CMK (cell line): ENCODE data around the gene VTI1A.
"Not testable (repeated sequence)": the region's sequence is repeated elsewhere in the genome, so short reads cannot be mapped to it uniquely, and the experiment has no call there.

ENCODE experiments used
- DNase-seq: peaks from one replicate; pipeline ENCODE4 v3.0.0-alpha.2; 2010; ENCODE audit warnings: low read depth

Gene VTI1A

GRCh38 chr10:112588225-112588990, 141.4 kb downstream of the VTI1A start:
- DNase-seq: no peak

DNA sequence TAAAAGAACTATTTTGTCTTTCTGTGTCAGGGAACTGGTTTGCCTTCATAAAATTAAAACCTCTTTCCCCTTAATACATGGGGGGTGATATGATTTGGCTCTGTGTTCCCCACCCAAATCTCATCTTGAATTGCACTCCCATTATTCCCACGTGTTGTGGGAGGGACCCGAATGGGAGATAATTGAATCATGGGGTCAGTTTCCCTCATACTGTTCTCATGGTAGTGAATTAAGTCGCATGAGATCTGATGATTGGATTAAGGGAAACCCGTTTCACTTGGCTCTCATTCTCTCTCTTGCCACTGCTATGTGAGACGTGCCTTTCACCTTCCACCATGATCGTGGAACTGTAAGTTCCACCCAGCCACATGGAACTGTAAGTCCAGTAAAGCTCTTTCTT, 142.1 kb downstream of the VTI1A start:
- DNase-seq: no peak

- DNase-seq: not testable (repeated sequence)
These were observed 143.8 kb downstream of the VTI1A start for GRCh38 chr10:112590786-112591185.

DNA sequence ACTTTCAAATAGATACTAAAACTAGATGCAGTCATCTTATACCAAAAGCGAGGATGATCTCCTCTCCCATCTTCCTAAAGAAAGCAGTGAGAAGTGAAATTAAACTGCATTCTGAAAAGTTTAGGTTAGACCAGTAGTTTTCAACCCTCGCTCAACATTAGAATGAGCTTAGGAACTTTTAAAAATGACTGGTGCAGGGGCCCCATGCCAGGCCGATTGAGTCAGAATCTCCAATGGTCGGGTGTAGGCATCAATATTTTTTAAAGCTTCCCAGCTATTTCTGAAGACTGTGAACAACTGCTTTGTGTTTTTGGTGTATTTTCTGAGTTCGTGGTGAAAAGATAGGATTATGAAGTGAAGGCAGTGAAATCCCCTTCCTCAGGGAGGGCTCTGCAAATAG, 146.0 kb downstream of the VTI1A start:
- no peak for DNase-seq

GRCh38 chr10:112601214-112602090, 154.4 kb downstream of the VTI1A start:
- no peak for DNase-seq

DNA sequence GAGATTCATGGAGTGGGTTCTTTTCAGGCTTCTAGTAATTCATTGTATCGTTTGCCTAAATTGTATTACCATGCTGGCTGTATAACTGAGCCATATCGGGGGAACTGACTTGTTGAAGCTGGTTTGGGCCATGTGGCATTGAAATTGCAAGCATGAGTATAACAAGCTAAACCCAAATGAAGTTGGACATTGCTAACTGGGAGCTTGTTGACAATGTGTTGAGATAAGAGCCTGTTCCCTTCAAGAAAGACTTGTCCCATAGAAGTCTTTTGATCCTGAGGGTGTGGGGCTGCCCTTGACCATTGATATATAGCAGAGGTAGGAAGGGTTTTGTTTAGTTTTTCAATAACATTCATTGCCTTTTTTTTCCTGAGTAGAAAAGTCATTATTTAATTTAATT, 156.0 kb downstream of the VTI1A start:
- no peak for DNase-seq

- DNase-seq: no peak
These were observed 158.0 kb downstream of the VTI1A start for GRCh38 chr10:112605063-112605462.

DNA sequence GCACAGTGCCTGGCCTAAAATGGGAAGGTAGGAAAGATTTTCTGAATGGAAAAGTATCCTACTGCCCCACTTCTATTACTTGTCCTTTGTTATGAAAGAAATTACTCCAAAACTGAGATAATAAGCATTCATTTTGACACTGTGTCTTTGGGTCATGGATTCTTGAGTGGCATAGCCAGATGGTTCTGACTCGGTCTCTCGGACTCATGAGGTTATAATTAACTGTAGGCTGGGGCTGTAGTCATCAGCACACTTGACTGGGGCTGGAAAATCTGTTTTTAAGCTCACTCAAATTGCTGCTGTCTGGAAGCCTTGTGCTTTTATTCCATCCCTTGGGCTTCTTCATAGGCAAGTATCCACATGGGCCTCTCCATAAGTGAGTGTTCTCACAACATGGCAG, 160.5 kb downstream of the VTI1A start:
- no peak for DNase-seq

DNA sequence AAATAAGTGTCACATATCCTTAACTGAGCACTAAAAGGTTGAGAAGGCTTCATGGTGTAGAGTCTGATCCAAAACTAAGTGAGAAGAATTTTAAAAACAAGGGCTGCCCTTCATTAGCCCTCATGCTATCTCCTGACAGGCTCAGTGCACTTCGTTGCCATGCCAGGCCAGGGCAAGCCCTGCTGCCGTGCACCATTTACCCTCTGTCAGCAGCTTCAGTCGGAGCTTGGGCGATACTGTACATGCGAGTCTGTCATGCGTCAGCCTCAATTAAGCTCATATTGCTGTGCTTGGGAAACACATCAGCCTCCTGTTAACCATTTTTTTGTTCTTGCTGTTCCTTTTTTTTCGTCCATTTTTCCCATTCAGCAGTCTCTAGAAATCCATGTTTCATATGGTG, 166.6 kb downstream of the VTI1A start:
- no peak for DNase-seq

DNA sequence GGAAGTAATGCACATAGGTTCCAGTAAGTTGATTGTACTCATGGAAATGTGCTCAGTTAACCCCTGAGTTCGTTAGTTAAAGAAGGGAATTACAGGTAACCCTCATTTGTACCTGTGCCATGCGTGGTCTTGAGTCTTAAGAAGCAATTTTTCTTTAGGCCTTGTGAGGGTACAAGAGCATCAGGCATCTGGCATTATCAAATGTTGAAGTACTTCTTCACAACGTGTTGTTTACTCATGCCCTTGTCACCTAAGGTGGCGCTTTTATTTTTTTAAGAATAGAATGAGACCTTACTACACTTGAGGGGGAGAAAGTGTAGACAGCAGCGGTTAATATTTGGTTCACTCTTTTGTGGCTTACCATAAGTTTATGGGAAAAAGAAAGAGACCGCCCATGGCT, 167.1 kb downstream of the VTI1A start:
- DNase-seq: no peak

GRCh38 chr10:112614586-112614985, 167.6 kb downstream of the VTI1A start:
- DNase-seq: no peak

DNA sequence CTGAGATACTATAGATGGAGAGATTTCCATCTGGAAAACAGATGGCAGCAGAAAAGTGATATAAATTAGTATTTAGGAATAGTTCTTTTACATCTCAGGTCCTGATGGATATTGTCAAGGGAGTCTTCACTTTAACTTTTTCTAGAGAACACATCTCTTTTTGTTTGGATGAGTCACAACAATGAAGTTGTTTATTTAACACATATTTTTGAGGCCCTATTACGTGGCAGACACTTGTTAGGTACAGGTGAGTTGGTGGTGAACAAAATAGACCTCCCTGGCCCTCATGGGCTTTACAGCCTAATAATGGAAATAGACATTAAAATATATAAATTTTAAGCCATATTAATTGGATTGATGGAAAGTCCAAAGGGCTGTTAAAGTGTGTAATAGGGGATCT, 168.3 kb downstream of the VTI1A start:
- DNase-seq: no peak

- no peak for DNase-seq
These were observed 169.6 kb downstream of the VTI1A start for GRCh38 chr10:112616647-112617046.

GRCh38 chr10:112618814-112619213, 171.8 kb downstream of the VTI1A start:
- no peak for DNase-seq

GRCh38 chr10:112619556-112619955, 172.5 kb downstream of the VTI1A start:
- no peak for DNase-seq

GRCh38 chr10:112622786-112623185, 175.8 kb downstream of the VTI1A start:
- no peak for DNase-seq

- no peak for DNase-seq
These were observed 177.6 kb downstream of the VTI1A start for GRCh38 chr10:112624546-112625048.

DNA sequence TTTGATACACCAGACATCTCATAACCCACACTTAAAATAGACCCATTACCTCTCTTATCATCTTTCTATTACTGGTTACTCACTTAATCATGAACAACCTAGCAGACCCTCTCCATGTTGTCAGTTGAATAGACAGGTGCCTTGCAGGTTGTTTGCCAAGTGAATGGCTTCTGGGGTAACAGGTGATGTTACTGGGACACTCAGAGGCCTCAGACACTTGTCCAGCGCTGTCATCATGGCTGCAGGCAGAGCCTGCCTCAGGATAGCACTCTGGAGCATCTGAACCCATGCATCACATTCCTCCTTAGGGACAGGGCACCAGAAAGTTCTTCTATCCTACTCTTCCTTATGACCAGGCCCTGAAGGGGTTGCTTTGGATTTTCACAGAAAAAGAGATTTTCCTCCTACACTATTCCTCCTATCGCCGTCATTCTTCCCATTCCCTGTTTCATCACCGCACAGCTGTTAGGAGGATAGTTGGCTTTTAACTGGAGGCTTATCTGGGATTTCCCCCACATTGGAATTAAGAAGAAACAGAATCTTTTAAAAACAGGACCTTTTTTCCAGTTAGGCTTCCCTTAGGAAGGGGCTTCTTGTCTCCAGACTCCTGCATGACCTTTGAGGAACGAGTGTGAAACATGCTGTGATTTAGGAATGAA, 182.1 kb downstream of the VTI1A start:
- no peak for DNase-seq

DNA sequence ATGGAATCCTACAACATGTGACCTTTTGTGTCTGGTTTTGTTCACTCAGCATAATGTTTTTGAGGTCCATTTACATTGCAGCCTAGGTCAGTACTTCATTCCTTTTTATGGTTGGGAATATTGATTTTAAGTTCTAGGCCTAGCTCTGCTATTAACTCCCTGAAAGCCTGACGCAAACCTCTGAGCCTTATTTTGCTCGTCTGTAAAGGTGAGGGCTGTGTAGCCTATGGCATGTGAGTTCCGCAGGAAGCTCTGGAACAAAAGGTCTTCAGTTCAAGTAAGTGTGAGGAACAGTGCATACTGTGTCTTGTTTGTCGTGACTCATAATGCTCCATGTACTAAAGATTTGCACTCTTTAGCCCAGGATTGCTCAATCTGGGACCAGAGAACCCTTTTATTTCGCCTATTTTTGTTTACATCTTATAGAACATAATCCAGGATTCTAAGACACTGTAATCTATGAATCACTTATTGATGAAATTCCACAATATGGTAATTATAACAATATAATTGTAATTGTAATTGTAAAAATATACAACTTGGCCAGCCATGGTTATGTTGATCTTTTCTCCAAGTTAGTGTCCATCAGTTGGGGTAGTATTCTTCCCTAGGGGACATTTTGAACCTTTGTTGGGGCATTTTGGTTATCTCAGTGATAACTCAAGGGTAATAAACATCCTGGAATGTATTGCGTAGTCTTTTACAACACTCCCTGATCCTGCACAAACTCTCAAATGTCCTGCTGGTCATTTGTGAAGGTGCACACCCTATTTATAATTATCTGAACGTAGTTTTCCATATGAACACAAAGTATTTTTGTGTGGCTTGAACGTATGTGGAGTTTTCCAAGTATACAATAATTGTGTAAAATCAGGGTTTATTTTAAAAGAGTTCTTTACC, 184.7 kb downstream of the VTI1A start:
- no peak for DNase-seq

DNA sequence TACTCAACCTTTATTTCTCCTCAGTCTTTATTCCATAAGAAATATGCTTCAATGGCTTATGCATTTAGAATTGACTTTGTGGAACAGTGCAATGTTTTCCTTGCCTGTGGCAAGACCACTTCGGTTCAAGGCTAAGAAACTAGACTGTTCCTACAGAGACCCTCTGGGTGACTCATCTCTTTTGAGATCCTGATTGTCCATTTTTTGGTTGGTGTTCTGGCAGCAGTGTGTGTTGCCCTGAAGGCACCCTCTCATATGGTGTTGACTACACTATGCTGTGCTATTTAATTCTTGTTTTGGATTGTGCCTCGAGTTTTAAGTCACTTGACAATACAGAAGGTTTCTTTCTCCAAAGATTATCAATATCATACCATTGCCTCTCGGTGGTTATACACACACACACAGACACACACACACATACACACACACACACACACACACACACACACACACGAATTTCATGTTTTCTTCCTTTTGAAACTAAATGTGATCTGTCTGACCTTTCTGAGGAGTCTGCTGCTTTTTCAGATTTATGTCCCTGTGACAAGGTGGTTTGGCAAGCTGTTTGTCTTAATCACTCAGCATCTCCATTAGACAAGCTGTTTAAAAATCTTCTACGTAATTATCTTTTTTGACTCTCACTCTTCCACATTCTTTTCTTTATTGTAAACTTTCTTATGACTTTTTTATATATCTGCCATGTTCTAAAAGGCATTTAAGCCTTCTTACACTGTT, 187.2 kb downstream of the VTI1A start:
- DNase-seq: no peak

DNA sequence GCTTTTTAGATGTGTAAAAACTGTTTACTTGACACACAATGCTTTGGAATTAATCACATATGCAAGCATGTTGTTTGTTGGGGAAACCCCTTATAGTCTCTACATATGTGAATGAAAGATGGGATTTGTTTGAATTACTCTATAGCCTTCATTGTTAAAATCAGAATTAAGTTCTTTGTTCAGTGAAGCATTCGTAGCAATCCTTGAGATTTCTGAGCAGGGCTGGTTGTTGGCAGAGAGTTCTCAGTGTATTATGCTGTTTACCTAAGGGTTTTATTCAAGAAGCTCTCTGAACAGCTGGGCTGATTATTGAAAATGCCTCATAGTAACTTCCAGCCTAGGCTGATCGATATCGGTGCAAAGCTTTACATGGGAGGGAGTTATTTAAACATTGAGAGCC, 190.9 kb downstream of the VTI1A start:
- no peak for DNase-seq
